Measurements from ENCODE around the gene NBPF11.

DNA sequence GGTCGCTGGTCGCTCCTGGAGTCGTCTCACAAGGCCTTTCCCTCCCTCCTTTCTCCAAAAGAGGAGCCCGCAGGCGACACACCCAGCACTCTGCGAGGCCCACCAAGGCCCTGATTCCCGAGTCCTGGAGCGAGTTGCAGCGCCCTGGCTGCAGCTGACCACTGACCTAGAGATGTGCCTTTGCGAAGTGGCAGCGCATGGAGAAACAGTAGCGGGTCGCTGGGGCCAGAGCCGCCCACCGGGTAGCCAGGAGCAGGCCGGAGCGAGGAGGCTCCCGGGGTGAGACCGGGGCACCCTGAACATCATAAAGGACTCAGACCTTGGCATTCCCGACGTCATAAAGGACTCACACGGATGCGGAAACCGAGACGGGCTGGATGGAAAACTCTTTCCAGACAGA is 10.3 kb upstream of the NBPF11 start:
- TF ChIP-seq, protein P1, sequence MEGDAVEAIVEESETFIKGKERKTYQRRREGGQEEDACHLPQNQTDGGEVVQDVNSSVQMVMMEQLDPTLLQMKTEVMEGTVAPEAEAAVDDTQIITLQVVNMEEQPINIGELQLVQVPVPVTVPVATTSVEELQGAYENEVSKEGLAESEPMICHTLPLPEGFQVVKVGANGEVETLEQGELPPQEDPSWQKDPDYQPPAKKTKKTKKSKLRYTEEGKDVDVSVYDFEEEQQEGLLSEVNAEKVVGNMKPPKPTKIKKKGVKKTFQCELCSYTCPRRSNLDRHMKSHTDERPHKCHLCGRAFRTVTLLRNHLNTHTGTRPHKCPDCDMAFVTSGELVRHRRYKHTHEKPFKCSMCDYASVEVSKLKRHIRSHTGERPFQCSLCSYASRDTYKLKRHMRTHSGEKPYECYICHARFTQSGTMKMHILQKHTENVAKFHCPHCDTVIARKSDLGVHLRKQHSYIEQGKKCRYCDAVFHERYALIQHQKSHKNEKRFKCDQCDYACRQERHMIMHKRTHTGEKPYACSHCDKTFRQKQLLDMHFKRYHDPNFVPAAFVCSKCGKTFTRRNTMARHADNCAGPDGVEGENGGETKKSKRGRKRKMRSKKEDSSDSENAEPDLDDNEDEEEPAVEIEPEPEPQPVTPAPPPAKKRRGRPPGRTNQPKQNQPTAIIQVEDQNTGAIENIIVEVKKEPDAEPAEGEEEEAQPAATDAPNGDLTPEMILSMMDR (IDR thresholded peaks at IDR 0.05; ENCODE audit: insufficient read depth, low read length, poor library complexity, severe bottlenecking), result no peak
- TF ChIP-seq EZH2phosphoT487 (conservative IDR thresholded peaks at IDR 0.05; ENCODE audit: low read length), result no peak

Data from SU-DHL-6 (cell line).